GM20000 (cell line): ENCODE results near the gene SERTM2.
"Not testable (repeated sequence)": the region's sequence is repeated elsewhere in the genome, so short reads cannot be mapped to it uniquely, and the experiment has no call there.

Experiments
- DNase-seq: peaks from one replicate; pipeline ENCODE4 v3.0.0; 2012; ENCODE audit warnings: low spot score
- CTCF ChIP-seq: IDR thresholded peaks from 2 replicates; pipeline ENCODE4 v1.5.1; 2012; ENCODE audit warnings: mild to moderate bottlenecking, control low read depth; ENCODE audit errors: extremely low read depth, missing control alignments

Gene SERTM2

GRCh38 chrX:111507933-111508332, 3.5 kb upstream of the SERTM2 start:
- no peak for DNase-seq
- no peak for TF ChIP-seq CTCF

GRCh38 chrX:111515298-111515697, 3.9 kb downstream of the SERTM2 start:
- DNase-seq = no peak
- no peak for TF ChIP-seq CTCF

GRCh38 chrX:111518667-111519066, 7.2 kb downstream of the SERTM2 start:
- no peak for DNase-seq
- no peak for TF ChIP-seq CTCF

GRCh38 chrX:111519215-111519614, 7.8 kb downstream of the SERTM2 start:
- no peak for DNase-seq
- TF ChIP-seq CTCF = no peak

GRCh38 chrX:111520506-111520905, 9.1 kb downstream of the SERTM2 start:
- no peak for TF ChIP-seq CTCF
- DNase-seq = no peak

GRCh38 chrX:111521169-111521568, 9.7 kb downstream of the SERTM2 start:
- no peak for DNase-seq
- TF ChIP-seq CTCF = no peak

- DNase-seq = no peak
- no peak for TF ChIP-seq CTCF
Measured at GRCh38 chrX:111543212-111543741, 31.8 kb downstream of the SERTM2 start.

- DNase-seq = not testable (repeated sequence)
Measured at GRCh38 chrX:111549235-111549634, 37.8 kb downstream of the SERTM2 start.
